ENCODE measurements around the gene SLC12A8.

The SLC12A8 gene

GRCh38 chr3:125185805-125186204 lies 26.7 kb downstream of the SLC12A8 start:
- no peak for DNase-seq

GRCh38 chr3:125179884-125180240 lies 32.7 kb downstream of the SLC12A8 start:
- no peak for DNase-seq

- DNase-seq = no peak
These were observed 33.2 kb downstream of the SLC12A8 start for GRCh38 chr3:125179143-125179883.

- DNase-seq = no peak
These were observed 34.8 kb downstream of the SLC12A8 start for GRCh38 chr3:125177746-125178145.

GRCh38 chr3:125175295-125176078 lies 37.1 kb downstream of the SLC12A8 start:
- no peak for DNase-seq

- no peak for DNase-seq
These were observed 40.2 kb downstream of the SLC12A8 start for GRCh38 chr3:125172346-125172745.

- DNase-seq = no peak
These were observed 43.7 kb downstream of the SLC12A8 start for GRCh38 chr3:125168711-125169393.

GRCh38 chr3:125166599-125167136 lies 45.9 kb downstream of the SLC12A8 start:
- DNase-seq = no peak

- DNase-seq = no peak
These were observed 46.5 kb downstream of the SLC12A8 start for GRCh38 chr3:125165948-125166553.

GRCh38 chr3:125165189-125165947 lies 47.2 kb downstream of the SLC12A8 start:
- DNase-seq = no peak

GRCh38 chr3:125163739-125164601 lies 48.6 kb downstream of the SLC12A8 start:
- no peak for DNase-seq

GRCh38 chr3:125161607-125162219 lies 50.8 kb downstream of the SLC12A8 start:
- DNase-seq = no peak

- DNase-seq = no peak
These were observed 51.8 kb downstream of the SLC12A8 start for GRCh38 chr3:125160606-125161371.

- no peak for DNase-seq
These were observed 55.4 kb downstream of the SLC12A8 start for GRCh38 chr3:125157183-125157582.

- DNase-seq = no peak
These were observed 56.1 kb downstream of the SLC12A8 start for GRCh38 chr3:125156456-125156855.

- no peak for DNase-seq
These were observed 57.7 kb downstream of the SLC12A8 start for GRCh38 chr3:125154800-125155269.

- no peak for DNase-seq
These were observed 58.4 kb downstream of the SLC12A8 start for GRCh38 chr3:125154110-125154509.

GRCh38 chr3:125152951-125153350 lies 59.6 kb downstream of the SLC12A8 start:
- no peak for DNase-seq

- DNase-seq = no peak
These were observed 60.6 kb downstream of the SLC12A8 start for GRCh38 chr3:125151916-125152315.

- no peak for DNase-seq
These were observed 61.1 kb downstream of the SLC12A8 start for GRCh38 chr3:125151442-125151817.
